MM.1S (cell line): ENCODE measurements around the gene ERGIC2.

Experiments used
- DNase-seq: peaks from one replicate; pipeline ENCODE4 v3.0.0-alpha.2; 2015
- H2AFZ ChIP-seq: fragments of 300-600 bp; sonication (generic); 2 replicates; pipeline ENCODE4 v1.6.0; 2016; ENCODE audit warnings: antibody characterized with exemption, low read length
- H3F3A ChIP-seq: fragments of 300-600 bp; sonication (generic); 2 replicates; pipeline ENCODE4 v1.6.1; 2016; ENCODE audit warnings: mild to moderate bottlenecking, antibody characterized with exemption, low read length, moderate library complexity, mixed read lengths; ENCODE audit not compliant: insufficient read depth
- H3K27ac ChIP-seq: fragments of 300-600 bp; sonication (generic); 2 replicates; pipeline ENCODE4 v1.5.1; 2016; ENCODE audit warnings: mild to moderate bottlenecking, low read length
- H3K27me3 ChIP-seq: fragments of 300-600 bp; sonication (generic); replicated peaks from 2 replicates; pipeline ENCODE4 v1.6.0; 2016; ENCODE audit warnings: low read length; ENCODE audit not compliant: insufficient read depth
- H3K36me3 ChIP-seq: fragments of 300-600 bp; sonication (generic); replicated peaks from 2 replicates; pipeline ENCODE4 v1.6.1; 2016; ENCODE audit warnings: mild to moderate bottlenecking, low read length, mixed read lengths; ENCODE audit not compliant: insufficient read depth
- H3K4me1 ChIP-seq: fragments of 300-600 bp; sonication (generic); 2 replicates; pipeline ENCODE4 v1.6.1; 2016; ENCODE audit warnings: low read length, mixed read lengths
- H3K4me2 ChIP-seq: fragments of 300-600 bp; sonication (generic); 2 replicates; pipeline ENCODE4 v1.6.0; 2016; ENCODE audit warnings: low read depth, low read length
- H3K4me3 ChIP-seq: fragments of 300-600 bp; sonication (generic); 2 replicates; pipeline ENCODE4 v1.5.1; 2016; ENCODE audit warnings: low read length, mixed read lengths
- H3K79me2 ChIP-seq: fragments of 300-600 bp; sonication (generic); 2 replicates; pipeline ENCODE4 v1.6.1; 2016; ENCODE audit warnings: mixed run types, low read length, mixed read lengths
- H3K9ac ChIP-seq: fragments of 300-600 bp; sonication (generic); 2 replicates; pipeline ENCODE4 v1.6.1; 2016; ENCODE audit warnings: low read length, mixed read lengths
- H3K9me2 ChIP-seq: fragments of 300-600 bp; sonication (generic); replicated peaks from 2 replicates; pipeline ENCODE4 v1.6.1; 2016; ENCODE audit warnings: mild to moderate bottlenecking, low read length, mixed read lengths; ENCODE audit not compliant: insufficient read depth
- H3K9me3 ChIP-seq: fragments of 300-600 bp; sonication (generic); replicated peaks from 2 replicates; pipeline ENCODE4 v1.6.1; 2016; ENCODE audit warnings: mild to moderate bottlenecking, low read length, mixed read lengths; ENCODE audit not compliant: insufficient read depth
- H4K20me1 ChIP-seq: fragments of 300-600 bp; sonication (generic); 2 replicates; pipeline ENCODE4 v1.6.1; 2016; ENCODE audit warnings: mild to moderate bottlenecking, low read length, moderate library complexity, mixed read lengths; ENCODE audit not compliant: insufficient read depth
- EZH2 ChIP-seq: fragments of 300-600 bp; sonication (generic); optimal IDR thresholded peaks from 2 replicates; pipeline ENCODE3; 2017; ENCODE audit warnings: low read depth, mild to moderate bottlenecking, antibody characterized with exemption, low read length, mixed read lengths
- EZH2phosphoT487 ChIP-seq: fragments of 300-600 bp; sonication (generic); IDR thresholded peaks from 2 replicates; pipeline ENCODE4 v1.6.1; 2018; ENCODE audit warnings: antibody characterized with exemption, low read length
- TF ChIP-seq, protein P1 (sequence below): fragments of 300-600 bp; sonication (generic); IDR thresholded peaks from 2 replicates; pipeline ENCODE4 v1.5.1; 2016; ENCODE audit warnings: antibody characterized with exemption, low read length, mixed read lengths

The ERGIC2 gene

DNA sequence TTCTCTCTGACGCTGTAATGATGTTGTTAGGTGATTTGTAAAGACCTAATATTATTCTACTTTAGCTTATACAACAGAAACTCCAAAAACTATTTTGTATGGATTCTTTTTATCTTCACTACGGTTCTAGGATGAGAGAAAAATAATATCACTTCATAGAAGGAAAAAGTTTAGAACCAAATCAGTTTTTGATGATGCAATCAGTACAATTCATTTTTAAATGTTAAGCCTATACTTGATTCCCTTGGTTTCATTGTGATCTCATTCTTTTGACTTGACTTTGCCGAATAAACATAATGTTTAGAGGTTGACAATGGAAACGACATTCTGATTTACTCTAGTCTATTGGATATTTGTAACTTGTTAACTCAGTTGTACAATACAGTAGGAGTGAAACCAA is 24.6 kb upstream of the ERGIC2 start:
- Histone ChIP-seq H3K36me3 (no peaks in the 10 kb centered on the region), H3K4me2 (no peak overlapping the region), H3K9me3 (no peaks in the 10 kb centered on the region), H3K27me3 (no peaks in the 10 kb centered on the region), H3K4me1 (no peaks in the 10 kb centered on the region), H3K4me3 (no peak overlapping the region), H3K9ac (no peak overlapping the region), H3F3A (no peaks in the 10 kb centered on the region), H3K27ac (no peak overlapping the region), H2AFZ (no peak overlapping the region), H3K9me2 (no peaks in the 10 kb centered on the region), H4K20me1 (no peaks in the 10 kb centered on the region), H3K79me2 (no peaks in the 10 kb centered on the region)
- no peak for DNase-seq
- TF ChIP-seq, protein P1, sequence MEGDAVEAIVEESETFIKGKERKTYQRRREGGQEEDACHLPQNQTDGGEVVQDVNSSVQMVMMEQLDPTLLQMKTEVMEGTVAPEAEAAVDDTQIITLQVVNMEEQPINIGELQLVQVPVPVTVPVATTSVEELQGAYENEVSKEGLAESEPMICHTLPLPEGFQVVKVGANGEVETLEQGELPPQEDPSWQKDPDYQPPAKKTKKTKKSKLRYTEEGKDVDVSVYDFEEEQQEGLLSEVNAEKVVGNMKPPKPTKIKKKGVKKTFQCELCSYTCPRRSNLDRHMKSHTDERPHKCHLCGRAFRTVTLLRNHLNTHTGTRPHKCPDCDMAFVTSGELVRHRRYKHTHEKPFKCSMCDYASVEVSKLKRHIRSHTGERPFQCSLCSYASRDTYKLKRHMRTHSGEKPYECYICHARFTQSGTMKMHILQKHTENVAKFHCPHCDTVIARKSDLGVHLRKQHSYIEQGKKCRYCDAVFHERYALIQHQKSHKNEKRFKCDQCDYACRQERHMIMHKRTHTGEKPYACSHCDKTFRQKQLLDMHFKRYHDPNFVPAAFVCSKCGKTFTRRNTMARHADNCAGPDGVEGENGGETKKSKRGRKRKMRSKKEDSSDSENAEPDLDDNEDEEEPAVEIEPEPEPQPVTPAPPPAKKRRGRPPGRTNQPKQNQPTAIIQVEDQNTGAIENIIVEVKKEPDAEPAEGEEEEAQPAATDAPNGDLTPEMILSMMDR = no peak
- TF ChIP-seq EZH2phosphoT487 (no peak), EZH2 (no peak)

DNA sequence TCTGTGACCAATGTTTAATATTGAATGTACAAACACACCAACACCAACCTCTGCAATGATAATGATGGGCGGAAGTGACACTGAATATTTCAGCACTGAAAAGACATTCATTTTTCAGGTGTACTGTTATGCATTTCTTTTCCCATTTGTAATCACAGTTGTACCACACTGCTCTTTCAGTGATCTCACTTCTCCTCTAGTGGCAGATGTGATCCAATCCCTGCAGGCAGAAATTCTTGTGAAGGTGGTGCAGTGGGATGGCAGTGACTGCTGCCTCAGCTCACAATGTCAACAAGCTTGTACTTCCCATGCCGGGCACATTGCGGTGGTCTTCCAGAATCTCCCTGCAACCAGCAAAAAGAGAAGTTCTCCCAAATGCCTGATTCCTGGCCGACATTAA is 23.0 kb upstream of the ERGIC2 start:
- no peaks in the 10 kb centered on the region for H4K20me1 ChIP-seq
- no peak for DNase-seq
- no peaks in the 10 kb centered on the region for H3K27me3 ChIP-seq
- no peak overlapping the region for H3K4me2 ChIP-seq
- H2AFZ ChIP-seq = no peak overlapping the region
- no peaks in the 10 kb centered on the region for H3K36me3 ChIP-seq
- H3K9ac ChIP-seq = no peak overlapping the region
- no peaks in the 10 kb centered on the region for H3F3A ChIP-seq
- no peaks in the 10 kb centered on the region for H3K9me3 ChIP-seq
- H3K4me3 ChIP-seq = no peak overlapping the region
- H3K27ac ChIP-seq = no peak overlapping the region
- TF ChIP-seq, protein P1 = no peak
- TF ChIP-seq EZH2phosphoT487 (no peak), EZH2 (no peak)
- H3K9me2 ChIP-seq = no peaks in the 10 kb centered on the region
- no peaks in the 10 kb centered on the region for H3K4me1 ChIP-seq
- no peaks in the 10 kb centered on the region for H3K79me2 ChIP-seq

DNA sequence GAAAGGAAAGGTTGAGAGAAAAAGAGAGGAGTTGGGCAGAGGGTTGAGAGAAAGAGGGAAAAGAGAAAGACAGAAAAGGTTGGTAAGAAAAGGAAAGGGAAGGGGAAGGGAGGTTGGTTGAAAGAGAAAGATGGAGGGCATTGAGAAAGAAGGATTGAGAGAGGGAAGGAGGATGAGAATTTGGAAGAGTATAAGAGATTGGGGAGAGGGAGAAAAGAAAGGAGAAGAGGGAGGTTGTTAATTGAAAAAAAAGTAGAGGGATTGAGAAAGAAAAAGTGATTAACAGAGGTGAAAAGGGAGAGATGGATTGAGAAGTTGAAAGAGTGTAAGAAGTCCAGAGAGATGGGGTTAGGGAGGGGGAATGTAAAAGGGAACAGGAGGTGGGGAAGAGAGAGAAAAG is 21.5 kb upstream of the ERGIC2 start:
- Histone ChIP-seq H3K9me3 (no peaks in the 10 kb centered on the region), H3K9me2 (no peaks in the 10 kb centered on the region), H2AFZ (no peak overlapping the region), H3K9ac (no peak overlapping the region), H3F3A (no peaks in the 10 kb centered on the region), H4K20me1 (no peaks in the 10 kb centered on the region), H3K27ac (no peak overlapping the region), H3K4me2 (no peak overlapping the region), H3K36me3 (no peaks in the 10 kb centered on the region), H3K4me1 (no peaks in the 10 kb centered on the region), H3K79me2 (no peaks in the 10 kb centered on the region), H3K4me3 (no peak overlapping the region), H3K27me3 (no peaks in the 10 kb centered on the region)
- TF ChIP-seq EZH2 = no peak
- TF ChIP-seq, protein P1 = no peak
- no peak for TF ChIP-seq EZH2phosphoT487
- DNase-seq = no peak

DNA sequence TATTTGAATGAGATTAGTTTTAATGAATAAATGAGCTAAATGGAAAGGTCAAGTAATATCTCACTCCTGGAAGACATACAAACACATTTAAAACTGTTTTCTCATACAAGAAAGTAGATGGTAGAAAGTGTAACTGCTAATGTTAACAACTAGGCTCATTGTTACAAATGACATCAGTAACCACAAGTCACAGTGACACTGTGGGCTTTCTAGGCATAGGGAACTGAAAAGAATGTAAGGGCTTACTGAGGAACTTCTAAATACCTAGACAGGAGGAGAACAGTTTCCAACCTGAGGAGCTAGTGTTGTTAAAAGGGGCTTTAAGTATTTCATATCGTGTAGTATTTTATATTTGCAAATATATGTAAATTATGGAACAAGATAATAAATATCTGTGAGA is 17.5 kb upstream of the ERGIC2 start:
- Histone ChIP-seq H2AFZ (no peak overlapping the region), H3F3A (no peaks in the 10 kb centered on the region), H3K4me3 (no peak overlapping the region), H3K9me3 (no peaks in the 10 kb centered on the region), H3K27ac (no peak overlapping the region), H3K79me2 (no peaks in the 10 kb centered on the region), H3K4me1 (no peaks in the 10 kb centered on the region), H4K20me1 (no peaks in the 10 kb centered on the region), H3K4me2 (no peak overlapping the region), H3K9ac (no peak overlapping the region), H3K9me2 (no peaks in the 10 kb centered on the region), H3K36me3 (no peaks in the 10 kb centered on the region), H3K27me3 (no peaks in the 10 kb centered on the region)
- TF ChIP-seq, protein P1 = no peak
- no peak for TF ChIP-seq EZH2
- TF ChIP-seq EZH2phosphoT487 = no peak
- DNase-seq = no peak
